Osteocyte (in vitro differentiated cells): ENCODE measurements around the gene FAM163A. TPM values are rescaled to one million over a fixed set of nuclear protein-coding genes. Genes with fewer than 3 reads are reported as not detected.

Experiments used
- DNase-seq: peaks from one replicate; pipeline ENCODE4 v3.0.0; 2021; ENCODE audit warnings: mixed read lengths; ENCODE audit not compliant: unreplicated experiment; ENCODE audit errors: extremely low spot score
- H3K27ac Mint-ChIP-seq: one replicate; pipeline ENCODE4 v1.8.0; 2021; ENCODE audit warnings: mild to moderate bottlenecking, mixed read lengths; ENCODE audit not compliant: unreplicated experiment
- H3K27me3 Mint-ChIP-seq: one replicate; pipeline ENCODE4 v1.8.0; 2021; ENCODE audit warnings: mixed read lengths; ENCODE audit not compliant: unreplicated experiment
- H3K36me3 Mint-ChIP-seq: one replicate; pipeline ENCODE4 v1.8.0; 2021; ENCODE audit warnings: mixed read lengths; ENCODE audit not compliant: unreplicated experiment
- H3K4me1 Mint-ChIP-seq: one replicate; pipeline ENCODE4 v1.8.0; 2021; ENCODE audit warnings: mixed read lengths; ENCODE audit not compliant: unreplicated experiment
- H3K4me3 Mint-ChIP-seq: one replicate; pipeline ENCODE4 v1.8.0; 2021; ENCODE audit warnings: mild to moderate bottlenecking, moderate library complexity, mixed read lengths; ENCODE audit not compliant: unreplicated experiment
- H3K9me3 Mint-ChIP-seq: one replicate; pipeline ENCODE4 v1.8.0; 2021; ENCODE audit warnings: mixed read lengths; ENCODE audit not compliant: unreplicated experiment
- CTCF ChIP-seq: fragments of 200-600 bp; sonication (generic); IDR thresholded peaks from 2 replicates; pipeline ENCODE4 v1.5.0; 2021; ENCODE audit warnings: antibody characterized with exemption, mild to moderate bottlenecking, moderate library complexity
- total RNA-seq: library from RNA; stranded (reverse); gene quantifications from 2 replicates; pipeline ENCODE4 v1.2.1, GENCODE V29; 2021

Gene FAM163A
- total RNA-seq, 1 donor from 2014 or later: not detected

DNA sequence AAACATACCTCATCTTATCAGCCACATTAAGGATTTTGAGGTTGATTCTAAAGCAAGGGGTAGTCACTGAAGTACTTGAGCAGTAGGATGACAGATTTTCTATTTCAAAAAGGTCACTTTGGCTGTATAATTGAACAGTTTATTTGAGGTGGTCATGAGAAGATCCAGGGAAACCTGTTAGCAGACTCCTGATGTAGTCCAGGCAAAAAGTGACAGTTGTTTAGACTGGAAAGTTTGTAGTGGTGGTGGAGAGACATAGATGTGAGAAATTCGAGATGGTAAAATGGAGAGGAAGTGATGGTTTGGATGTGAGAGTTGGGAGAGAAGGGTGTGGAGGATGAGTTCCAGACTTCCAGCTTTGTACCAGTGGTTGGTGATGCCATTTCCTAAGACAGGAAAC, 7.5 kb downstream of the FAM163A start:
- peaks cover 22% of the 10 kb centered on the region for H3K9me3 Mint-ChIP-seq
- no peak for DNase-seq
- H3K27me3 Mint-ChIP-seq: peaks cover 28% of the 10 kb centered on the region
- H3K27ac Mint-ChIP-seq: no peak overlapping the region
- no peak overlapping the region for H3K4me3 Mint-ChIP-seq
- no peak for TF ChIP-seq CTCF
- no peaks in the 10 kb centered on the region for H3K36me3 Mint-ChIP-seq
- no peaks in the 10 kb centered on the region for H3K4me1 Mint-ChIP-seq

- Mint-ChIP-seq H3K36me3 (no peaks in the 10 kb centered on the region), H3K9me3 (peaks cover 22% of the 10 kb centered on the region), H3K27ac (no peak overlapping the region), H3K4me1 (no peaks in the 10 kb centered on the region), H3K27me3 (peaks cover 6% of the 10 kb centered on the region), H3K4me3 (no peak overlapping the region)
- TF ChIP-seq CTCF: no peak
- DNase-seq: no peak
These were observed 10.0 kb downstream of the FAM163A start for GRCh38 chr1:179753061-179753460.

DNA sequence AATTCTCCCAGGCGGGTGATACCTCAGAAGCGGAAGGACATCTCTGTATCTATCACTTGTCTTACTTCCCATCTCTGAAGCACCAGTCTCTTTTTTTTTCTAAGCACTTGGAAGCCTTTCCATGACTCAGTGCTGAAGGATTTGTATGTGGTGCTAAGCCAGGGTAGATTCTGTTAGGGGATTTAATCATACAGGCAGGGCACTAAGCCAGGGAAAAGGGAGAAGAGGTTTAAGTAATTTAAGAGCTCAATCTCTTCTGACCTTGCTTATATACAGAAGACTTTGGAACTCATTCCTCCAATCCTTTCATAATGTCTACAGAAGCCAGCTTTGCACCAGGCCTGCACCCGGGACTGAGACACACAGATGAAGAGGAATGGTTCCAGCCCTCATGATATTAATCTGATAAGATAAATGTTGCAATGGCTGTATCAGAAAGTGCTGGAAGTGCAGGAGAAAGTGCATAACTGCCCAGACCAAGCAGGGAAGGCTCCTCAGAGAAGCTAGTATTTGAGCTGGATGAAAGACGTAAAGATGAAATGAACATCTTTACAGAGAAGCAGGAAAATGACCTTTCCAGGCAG, 11.0 kb downstream of the FAM163A start:
- no peaks in the 10 kb centered on the region for H3K36me3 Mint-ChIP-seq

GRCh38 chr1:179757933-179758332, 14.8 kb downstream of the FAM163A start:
- H3K27me3 Mint-ChIP-seq: peaks cover 23% of the 10 kb centered on the region

More for the DNA sequence above, 11.0 kb downstream of the FAM163A start:
- no peak overlapping the region for H3K4me3 Mint-ChIP-seq
- H3K27me3 Mint-ChIP-seq: no peaks in the 10 kb centered on the region
- H3K27ac Mint-ChIP-seq: no peak overlapping the region
- H3K9me3 Mint-ChIP-seq: peaks cover 22% of the 10 kb centered on the region
- H3K4me1 Mint-ChIP-seq: no peaks in the 10 kb centered on the region
- DNase-seq: no peak
- no peak for TF ChIP-seq CTCF

DNA sequence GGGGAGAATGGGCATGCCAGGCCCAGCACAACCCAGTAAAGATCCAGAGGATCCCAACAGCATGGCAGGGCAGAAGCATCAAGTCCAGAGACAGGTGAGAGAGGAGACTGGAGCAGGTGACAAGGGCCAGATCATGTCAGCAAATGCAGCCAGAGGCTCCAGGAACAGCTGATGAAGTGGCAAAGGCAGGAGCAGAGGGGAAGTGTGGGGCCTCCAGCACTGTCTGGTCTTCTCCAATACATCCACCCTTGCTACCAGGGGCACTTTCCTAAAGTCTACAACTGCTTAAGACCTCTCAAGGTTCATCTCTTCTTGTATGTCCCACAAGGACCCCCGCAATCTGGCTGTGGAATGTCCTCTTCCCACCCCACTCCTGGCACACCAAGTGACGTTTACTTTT, 17.4 kb downstream of the FAM163A start:
- no peak overlapping the region for H3K27ac Mint-ChIP-seq
- peaks cover 27% of the 10 kb centered on the region for H3K27me3 Mint-ChIP-seq
- H3K4me3 Mint-ChIP-seq: no peak overlapping the region
- DNase-seq: no peak
- H3K9me3 Mint-ChIP-seq: no peaks in the 10 kb centered on the region
- no peak for TF ChIP-seq CTCF
- H3K4me1 Mint-ChIP-seq: no peaks in the 10 kb centered on the region
- no peaks in the 10 kb centered on the region for H3K36me3 Mint-ChIP-seq

More at GRCh38 chr1:179757933-179758332, 14.8 kb downstream of the FAM163A start:
- TF ChIP-seq CTCF: no peak
- H3K9me3 Mint-ChIP-seq: peaks cover under 1% of the 10 kb centered on the region
- no peak overlapping the region for H3K27ac Mint-ChIP-seq
- H3K4me3 Mint-ChIP-seq: no peak overlapping the region
- no peaks in the 10 kb centered on the region for H3K4me1 Mint-ChIP-seq
- no peak for DNase-seq
- H3K36me3 Mint-ChIP-seq: no peaks in the 10 kb centered on the region
